ENCODE results near the gene HOMER3.
"Not testable (repeated sequence)": the region's sequence is repeated elsewhere in the genome, so short reads cannot be mapped to it uniquely, and the experiment has no call there.

HOMER3 gene

GRCh38 chr19:18922228-18922985, 18.6 kb downstream of the HOMER3 start:
- no peak for DNase-seq

DNA sequence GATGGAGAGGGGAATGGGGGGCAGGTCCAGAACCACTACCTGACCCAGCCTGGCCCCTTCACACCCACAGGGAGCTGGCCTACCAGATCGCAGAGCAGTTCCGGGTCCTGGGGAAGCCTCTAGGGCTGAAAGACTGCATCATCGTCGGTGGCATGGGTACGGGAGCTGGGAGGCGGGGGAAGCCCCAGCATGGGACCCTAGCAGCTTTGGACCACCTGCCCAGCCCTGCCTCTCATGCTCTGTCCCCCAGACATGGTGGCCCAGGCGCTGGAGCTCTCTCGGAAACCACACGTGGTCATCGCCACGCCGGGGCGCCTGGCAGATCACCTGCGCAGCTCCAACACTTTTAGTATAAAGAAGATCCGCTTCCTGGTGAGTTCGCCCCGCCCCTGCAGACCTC, 19.4 kb downstream of the HOMER3 start:
- DNase-seq: no peak

GRCh38 chr19:18920400-18920799, 20.6 kb downstream of the HOMER3 start:
- DNase-seq: no peak

DNA sequence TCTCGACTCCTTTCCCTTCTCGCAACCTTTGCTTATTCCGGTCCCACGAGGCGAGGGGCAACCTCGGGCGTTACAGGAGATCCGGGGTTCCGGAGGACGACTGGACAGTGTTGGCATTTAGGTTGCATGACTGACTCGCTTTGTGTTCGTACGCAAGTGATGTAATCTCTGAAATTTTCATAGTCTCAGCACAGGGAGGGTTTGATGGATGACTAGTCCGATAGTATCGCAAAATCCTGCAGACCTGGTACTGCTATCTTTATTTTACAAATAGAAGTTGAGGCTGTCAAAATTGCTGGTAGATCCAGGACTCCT, 21.2 kb downstream of the HOMER3 start:
- no peak for DNase-seq

DNA sequence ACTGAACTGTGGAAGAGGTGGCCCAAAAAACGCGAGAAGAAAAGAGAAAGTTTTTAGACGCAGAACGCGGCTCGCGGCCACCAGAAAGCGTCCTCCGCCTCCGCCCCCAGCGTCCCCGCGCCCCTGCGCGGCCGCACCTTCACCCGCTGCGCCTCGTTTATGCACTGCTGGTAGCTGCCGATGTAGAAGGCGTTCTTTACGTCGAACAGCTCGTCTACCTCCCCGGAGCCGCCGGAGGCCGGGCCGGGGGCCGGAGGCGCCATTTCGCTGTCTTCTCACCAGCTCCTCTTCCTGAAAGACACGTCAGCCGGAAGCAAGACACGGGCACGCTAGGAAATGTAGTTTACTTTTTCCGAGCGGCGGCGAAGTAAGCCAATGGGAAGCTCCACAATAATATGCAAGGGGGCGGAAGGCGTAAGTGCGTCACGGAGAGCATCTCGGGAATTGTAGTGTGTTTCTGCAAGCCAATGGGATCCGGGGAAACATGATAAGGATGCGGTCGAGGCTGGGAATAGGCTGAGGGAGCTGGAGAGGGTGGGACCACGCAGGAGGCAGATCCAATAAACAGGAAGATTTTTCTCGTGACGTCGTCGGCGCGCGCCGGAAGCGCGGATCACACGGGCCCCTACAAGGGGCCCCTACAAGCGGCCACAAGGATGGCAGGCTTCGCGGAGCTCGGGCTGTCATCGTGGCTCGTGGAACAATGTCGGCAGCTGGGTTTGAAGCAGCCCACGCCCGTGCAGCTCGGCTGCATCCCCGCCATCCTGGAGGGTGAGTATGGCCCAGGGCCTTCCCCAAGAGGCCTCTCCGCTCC, 21.7 kb downstream of the HOMER3 start, which contains the start of the genes COPE and DDX49:
Gene COPE (minus strand): TSS at position 302 of the 814 bp plus-strand sequence. CDS start 39 bp downstream, at position 263.
Gene DDX49 (plus strand): TSS at position 630 of the 814 bp plus-strand sequence. CDS start 27 bp downstream, at position 657.
- peak; percentile 99 for DNase-seq

DNA sequence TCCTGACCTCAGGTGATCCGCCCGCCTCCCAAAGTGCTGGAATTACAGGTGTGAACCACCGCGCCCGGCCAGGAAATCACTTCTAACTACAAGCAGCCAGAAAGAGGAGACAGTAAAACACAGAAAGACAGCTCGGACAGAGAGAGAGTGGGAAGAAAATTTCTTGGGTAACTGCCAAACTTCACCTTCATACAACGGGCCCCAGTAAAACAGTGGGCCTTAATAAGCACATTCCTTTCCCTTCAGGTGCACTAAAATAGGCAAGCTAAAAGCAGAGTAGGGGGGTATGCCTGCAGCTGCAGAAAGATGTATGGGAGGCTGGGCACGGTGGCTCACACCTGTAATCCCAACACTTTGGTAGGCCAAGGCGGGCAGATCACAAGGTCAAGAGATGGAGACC, 23.4 kb downstream of the HOMER3 start:
- not testable (repeated sequence) for DNase-seq

DNA sequence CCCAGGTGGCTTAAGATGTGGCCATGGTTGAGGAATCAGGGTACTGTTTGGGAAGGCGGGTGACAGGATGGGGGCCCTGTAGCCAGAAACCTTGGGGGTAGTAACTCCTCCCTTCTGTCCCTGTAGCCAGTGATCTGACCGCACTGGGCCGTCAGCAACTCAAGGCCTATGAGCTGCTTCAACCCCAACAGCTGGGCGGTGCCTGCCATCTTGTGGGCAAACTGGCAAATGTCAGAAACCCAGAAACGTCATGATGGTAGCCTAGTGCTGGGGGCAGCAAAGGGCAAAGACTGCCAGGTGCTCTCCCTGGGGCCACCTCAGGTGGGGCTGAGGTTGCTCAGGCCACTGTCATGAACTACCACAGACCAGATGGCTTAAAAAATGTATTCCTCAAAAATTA, 25.4 kb downstream of the HOMER3 start:
- peak; percentile 22 for DNase-seq

GRCh38 chr19:18913466-18913865, 27.6 kb downstream of the HOMER3 start:
- DNase-seq: no peak

GRCh38 chr19:18912933-18913332, 28.1 kb downstream of the HOMER3 start:
- DNase-seq: no peak

DNA sequence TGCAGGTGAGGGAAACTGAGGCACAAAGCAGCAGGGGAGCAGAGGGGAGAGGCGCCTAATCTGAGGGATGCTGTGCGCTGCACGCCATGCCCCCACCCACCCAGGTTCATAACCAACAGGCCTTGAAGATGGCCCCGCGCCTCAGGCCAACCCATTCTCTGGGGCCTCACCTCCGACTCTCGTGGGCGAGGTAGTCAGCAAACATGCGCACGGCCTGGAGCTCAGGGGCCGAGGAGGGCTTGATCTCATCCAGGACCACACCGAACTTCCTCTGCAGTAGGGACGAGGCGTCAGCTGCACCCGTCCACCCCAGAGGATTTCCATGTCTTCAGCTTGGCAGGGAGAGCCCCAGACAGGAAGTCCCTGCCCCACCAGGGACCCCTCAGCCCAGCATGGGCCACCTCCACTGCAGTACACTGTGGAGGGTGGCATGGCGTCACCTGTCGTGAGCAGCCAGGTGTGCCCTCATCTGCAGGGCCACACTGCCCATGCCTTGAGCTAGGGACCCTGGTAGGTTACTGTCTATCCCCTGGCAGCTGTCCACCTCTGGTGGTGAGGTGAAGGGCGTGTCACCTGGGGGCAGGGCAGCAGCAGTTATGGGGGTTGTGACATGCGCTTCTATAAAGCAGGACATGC, 30.1 kb downstream of the HOMER3 start:
- no peak for DNase-seq

DNA sequence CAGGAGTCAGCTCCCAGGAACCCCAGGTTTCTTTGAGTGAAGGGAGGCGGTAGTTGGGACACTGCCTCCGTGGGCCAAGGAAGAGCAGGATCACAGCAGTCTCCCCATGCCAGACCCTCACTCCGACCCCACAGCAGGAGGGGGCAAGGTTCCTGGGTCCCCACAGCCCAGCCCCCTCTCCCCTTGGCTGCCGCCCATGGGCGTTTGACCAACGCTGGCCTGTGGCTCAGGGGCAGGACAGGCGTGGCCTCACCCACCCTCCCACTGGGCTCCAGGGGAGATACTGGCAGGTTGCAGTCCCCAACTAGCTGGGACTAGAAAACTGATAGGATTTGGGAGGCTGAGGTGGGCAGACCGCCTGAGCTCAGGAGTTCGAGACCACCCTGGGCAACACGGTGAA, 31.0 kb downstream of the HOMER3 start:
- DNase-seq: no peak

GRCh38 chr19:18908917-18909619, 31.9 kb downstream of the HOMER3 start:
- no peak for DNase-seq

DNA sequence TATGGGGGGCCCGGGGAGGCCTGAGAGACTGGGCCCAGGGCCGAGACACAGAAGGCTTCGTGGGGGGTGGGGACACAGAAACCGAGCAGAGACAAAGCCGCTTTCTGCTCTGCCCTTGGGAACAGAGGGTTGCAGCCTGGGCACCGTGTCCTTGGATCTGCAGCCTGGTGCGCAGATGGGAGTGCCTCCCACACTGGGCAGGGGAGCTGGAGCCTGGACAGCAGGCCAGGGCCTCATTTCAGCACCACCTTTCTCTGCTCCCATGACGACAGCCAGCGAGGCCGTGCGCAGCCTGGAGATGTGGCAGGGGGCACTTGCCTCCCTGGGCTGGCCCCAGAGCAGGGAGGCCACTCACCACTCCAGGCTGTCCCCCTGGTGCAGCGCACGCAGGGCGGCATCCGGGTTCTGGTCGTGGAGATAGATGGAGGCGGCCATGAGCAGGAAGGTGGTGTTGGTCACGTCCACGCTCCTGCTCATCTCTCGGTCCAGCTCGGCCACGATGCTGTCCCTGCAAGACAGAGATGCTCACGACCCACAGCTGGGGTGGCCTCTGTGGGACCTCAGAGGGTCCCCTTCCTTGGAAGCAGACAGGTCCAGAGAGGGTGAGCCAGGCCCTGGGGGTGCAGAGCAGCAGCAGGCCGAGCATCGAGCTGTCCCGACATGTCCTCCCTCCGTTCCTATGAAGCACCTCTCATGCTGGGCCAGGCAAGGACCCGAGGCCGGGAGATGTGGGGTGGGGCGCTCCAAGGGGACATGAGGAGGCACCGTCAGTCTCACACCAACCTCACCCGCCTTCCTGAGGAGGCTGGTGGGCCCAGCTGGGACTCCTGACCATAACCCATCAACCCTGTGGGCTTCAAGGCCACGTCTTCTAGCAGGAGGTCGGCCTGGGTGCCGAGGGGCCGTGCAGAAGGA, 34.2 kb downstream of the HOMER3 start:
- DNase-seq: no peak

- no peak for DNase-seq
Measured at GRCh38 chr19:18905513-18906236, 35.3 kb downstream of the HOMER3 start.

DNA sequence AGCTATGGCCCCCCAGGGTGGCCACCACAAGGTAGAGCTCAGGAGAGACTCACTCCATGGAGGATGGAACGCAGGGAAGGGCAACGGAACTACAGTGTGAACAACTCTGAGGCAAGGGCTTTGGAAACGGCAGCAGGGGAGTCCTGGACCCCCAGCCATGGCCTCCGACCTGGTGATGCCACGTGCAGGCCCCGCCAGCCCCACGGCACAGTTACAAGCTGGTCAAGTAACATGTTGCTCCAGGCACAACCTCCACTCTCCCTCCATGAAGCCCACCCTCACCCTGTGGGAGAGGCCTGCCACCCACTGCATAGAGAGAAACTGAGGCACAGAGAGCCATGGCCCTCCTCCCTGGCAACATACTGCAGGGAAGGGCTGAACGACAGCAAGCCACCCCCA, 36.0 kb downstream of the HOMER3 start:
- no peak for DNase-seq

DNA sequence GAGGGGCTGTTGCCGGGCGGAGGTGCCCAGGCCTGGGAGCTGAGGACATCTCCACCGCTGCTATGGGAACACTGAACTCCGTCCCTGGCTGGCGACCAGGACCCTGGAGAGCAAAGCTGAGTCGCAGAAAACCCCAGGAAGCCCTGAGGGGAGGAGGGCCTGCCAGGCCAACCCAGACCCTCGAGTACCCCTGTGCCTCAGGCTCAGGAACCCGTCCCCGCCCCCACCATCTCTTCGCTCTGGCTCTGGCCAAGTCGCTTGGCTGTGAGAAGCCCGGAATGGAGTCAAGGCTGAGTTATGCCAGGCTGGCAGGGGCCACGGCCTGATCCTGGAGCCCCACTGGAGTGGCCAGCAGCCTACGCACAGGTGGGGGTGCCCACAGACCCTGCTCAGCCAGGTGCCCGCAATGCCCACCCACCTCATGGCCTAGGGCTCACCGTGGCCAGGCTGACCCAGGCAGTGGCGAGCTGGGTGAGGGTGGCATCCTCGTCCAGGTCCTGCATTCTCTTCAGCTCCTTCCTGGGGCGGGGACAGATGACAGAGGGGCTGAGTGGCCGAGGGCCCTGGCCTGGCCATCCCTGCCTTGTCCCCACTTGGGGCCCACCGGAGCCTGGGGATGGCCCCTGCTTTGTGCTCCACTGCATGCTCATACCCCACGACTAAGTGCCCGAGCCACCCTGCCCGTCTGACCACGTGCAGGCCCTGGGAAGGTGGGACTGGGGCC, 36.5 kb downstream of the HOMER3 start:
- no peak for DNase-seq

GRCh38 chr19:18903156-18904037, 37.6 kb downstream of the HOMER3 start:
- DNase-seq: no peak

DNA sequence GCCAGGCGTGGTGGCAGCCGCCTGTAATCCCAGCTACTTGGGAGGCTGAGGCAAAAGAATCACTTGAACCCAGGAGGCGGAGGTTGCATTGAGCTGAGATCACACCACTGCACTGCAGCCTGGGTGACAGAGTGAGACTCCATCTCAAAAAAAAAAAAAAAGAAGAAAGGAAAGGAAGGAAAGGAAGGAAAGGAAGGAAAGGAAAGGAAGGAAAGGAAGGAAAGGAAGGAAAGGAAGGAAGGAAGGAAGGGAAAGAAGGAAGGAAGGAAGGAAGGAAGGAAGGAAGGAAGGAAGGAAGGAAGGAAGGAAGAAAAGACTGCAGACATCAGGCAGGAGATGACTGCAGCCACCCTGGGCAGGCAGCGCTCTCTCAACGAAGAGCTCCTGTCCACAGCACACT, 38.5 kb downstream of the HOMER3 start:
- DNase-seq: not testable (repeated sequence)

- no peak for DNase-seq
Measured at GRCh38 chr19:18901491-18901890, 39.5 kb downstream of the HOMER3 start.
